Lung microvascular endothelial cell (primary cell): Measurements from ENCODE around the gene LZTS2. TPM values are rescaled to one million over a fixed set of nuclear protein-coding genes. Genes with fewer than 3 reads are reported as not detected.
A peak's percentile ranks its signal among the peaks of the same experiment; 100 is the strongest.

Experiments used
- DNase-seq, 2 donors: peaks; one replicate each; pipeline versions ENCODE4 v3.0.0 to v3.0.0-alpha.2; 2010; ENCODE audit warnings: low read depth in 2 of 2
- total RNA-seq: library from RNA; depleted of rRNA; stranded (reverse); fragments of >200 nt; gene quantifications from 2 replicates; pipeline ENCODE4 v1.2.1, GENCODE V29; 2014

Gene LZTS2
- total RNA-seq, 1 donor from 2014 or later: 28.2 TPM

- DNase-seq: no peak
Measured at GRCh38 chr10:100978121-100978900, 21.3 kb upstream of the LZTS2 start.

- DNase-seq: no peak
Measured at GRCh38 chr10:100978901-100979195, 20.8 kb upstream of the LZTS2 start.

GRCh38 chr10:100979791-100980272 is 19.8 kb upstream of the LZTS2 start:
- DNase-seq: no peak

- DNase-seq: no peak
Measured at GRCh38 chr10:100980311-100980710, 19.3 kb upstream of the LZTS2 start.

GRCh38 chr10:100980711-100981110 is 18.9 kb upstream of the LZTS2 start:
- no peak for DNase-seq

GRCh38 chr10:100981178-100981772 is 18.3 kb upstream of the LZTS2 start:
- DNase-seq: no peak

- DNase-seq: no peak
Measured at GRCh38 chr10:100982916-100983830, 16.4 kb upstream of the LZTS2 start.

- no peak for DNase-seq
Measured at GRCh38 chr10:100983868-100984671, 15.5 kb upstream of the LZTS2 start.

GRCh38 chr10:100984672-100985177 is 14.9 kb upstream of the LZTS2 start:
- DNase-seq: no peak

GRCh38 chr10:100985336-100985735 is 14.3 kb upstream of the LZTS2 start:
- no peak for DNase-seq

GRCh38 chr10:100986623-100986951 is 13.0 kb upstream of the LZTS2 start:
- DNase-seq: no peak

- peak; percentile 79 to 81 for DNase-seq
Measured at GRCh38 chr10:100986952-100987684, 12.5 kb upstream of the LZTS2 start, which contains the start of the genes MRPL43 and TWNK. MRPL43 (minus strand) TSS chr10:100987497; CDS start chr10:100987443, 54 bp downstream. TWNK (plus strand) TSS chr10:100987543; CDS start chr10:100988211, 668 bp downstream.

GRCh38 chr10:100987685-100988049 is 11.9 kb upstream of the LZTS2 start:
- DNase-seq: no peak

GRCh38 chr10:100988166-100988565 is 11.4 kb upstream of the LZTS2 start:
- DNase-seq: no peak

GRCh38 chr10:100989088-100989487 is 10.5 kb upstream of the LZTS2 start:
- DNase-seq: no peak

GRCh38 chr10:100993986-100994708 is 5.5 kb upstream of the LZTS2 start:
- peak; percentile 42 to 66 for DNase-seq

GRCh38 chr10:100995181-100995580 is 4.4 kb upstream of the LZTS2 start:
- DNase-seq: no peak

GRCh38 chr10:100996678-100997359 is 2.8 kb upstream of the LZTS2 start:
- DNase-seq: no peak
